GM12878 (cell line): Measurements from ENCODE around the gene TOPAZ1. TPM values are rescaled to one million over a fixed set of nuclear protein-coding genes. Genes with fewer than 3 reads are reported as not detected.

ENCODE experiments used
- CUX1 ChIP-seq: IDR thresholded peaks from 2 replicates; pipeline ENCODE4 v1.6.1; 2012; ENCODE audit warnings: improper control_type of control experiment, low read depth, low read length; ENCODE audit not compliant: insufficient replicate concordance
- ETV6 ChIP-seq, 2 experiments: fragments of 450-650 bp in 1 of 2; IDR thresholded peaks in 1 of 2; conservative IDR thresholded peaks in 1 of 2; 2 replicates each; pipeline ENCODE4 v1.6.1; 2014; ENCODE audit warnings: antibody characterized with exemption in 1 of 2, borderline replicate concordance in 1 of 2, low read depth in 1 of 2, mild to moderate bottlenecking in 1 of 2, moderate library complexity in 1 of 2
- IRF4 ChIP-seq: IDR thresholded peaks from 2 replicates; pipeline ENCODE4 v1.6.1; 2011; ENCODE audit warnings: low read depth, low read length
- MLLT1 ChIP-seq: fragments of 450-650 bp; IDR thresholded peaks from 2 replicates; pipeline ENCODE4 v1.6.1; 2016; ENCODE audit warnings: mild to moderate bottlenecking
- NBN ChIP-seq: fragments of 450-650 bp; IDR thresholded peaks from 2 replicates; pipeline ENCODE4 v1.6.1; 2016
- SUPT20H ChIP-seq: IDR thresholded peaks from 2 replicates; pipeline ENCODE4 v1.6.1; 2011; ENCODE audit warnings: low read depth, mild to moderate bottlenecking, low read length, moderate library complexity, borderline replicate concordance; ENCODE audit not compliant: control insufficient read depth
- polyA plus RNA-seq, 11 experiments: library from polyadenylated mRNA; depleted of rRNA in 4 of 11; unstranded in 6 of 11; stranded (reverse) in 5 of 11; fragments of >200 nt; fragmentation: Nextera tagmentation in 4 of 11; fragmentation: Illumina TruSeq in 1 of 11; extraction: Ambion mirVana in 4 of 11; extraction: Trizol in 1 of 11; gene quantifications; 1 replicate in 1 of 11; 2 replicates in 10 of 11; pipeline versions ENCODE4 v1.2.1 to v1.2.3, GENCODE V29; 2011 to 2016; ENCODE audit warnings: inconsistent platforms in 2 of 11, missing spikeins in 2 of 11, low read depth in 1 of 11
- total RNA-seq, 4 experiments: library from RNA; depleted of rRNA in 3 of 4; stranded (reverse); fragments of >200 nt in 3 of 4; fragmentation: Illumina TruSeq in 1 of 4; extraction: Trizol in 1 of 4; gene quantifications; 2 replicates each; pipeline versions ENCODE4 v1.2.1 to v1.2.3, GENCODE V29; 2013 to 2021
- TF ChIP-seq, protein P1 (sequence below): IDR thresholded peaks from 2 replicates; pipeline ENCODE4 v1.6.1; 2012; ENCODE audit warnings: mild to moderate bottlenecking, low read depth, low read length

TOPAZ1 gene
- total and polyA plus RNA-seq, 10 of the 15 experiments (the other 5 are each of a cell fraction or from before 2014, with no cell fraction given) = 0.02 TPM; not detected in 9

DNA sequence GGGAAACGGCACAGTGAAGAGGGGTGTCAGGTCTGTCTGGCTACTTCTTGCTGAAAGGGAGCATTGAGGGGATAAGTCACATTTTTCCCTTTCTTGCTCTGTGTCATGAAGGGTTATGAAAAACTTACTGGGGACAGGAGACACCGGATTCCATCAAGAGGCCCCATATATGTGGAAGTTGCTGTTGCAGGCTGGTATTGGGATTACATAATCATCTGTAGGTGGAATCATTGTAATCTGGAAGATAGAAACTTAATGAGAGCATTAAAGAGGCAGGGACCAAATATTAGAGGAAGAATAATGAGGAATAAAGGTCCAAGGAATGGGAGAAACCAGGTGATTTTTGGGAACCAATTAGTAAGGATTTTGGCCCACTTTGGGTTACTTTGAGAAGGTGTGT, 92.6 kb downstream of the TOPAZ1 start (continued):
- no peak for TF ChIP-seq SUPT20H
- TF ChIP-seq ETV6 (conservative IDR thresholded peaks at IDR 0.05 in 1 of 2, IDR thresholded peaks at IDR 0.05 in 1 of 2; ENCODE audit: borderline replicate concordance in 1 of 2, low read depth in 1 of 2) = no peak
- TF ChIP-seq MLLT1 = no peak
- TF ChIP-seq NBN = no peak
- TF ChIP-seq CUX1 = no peak
- TF ChIP-seq, protein P1, sequence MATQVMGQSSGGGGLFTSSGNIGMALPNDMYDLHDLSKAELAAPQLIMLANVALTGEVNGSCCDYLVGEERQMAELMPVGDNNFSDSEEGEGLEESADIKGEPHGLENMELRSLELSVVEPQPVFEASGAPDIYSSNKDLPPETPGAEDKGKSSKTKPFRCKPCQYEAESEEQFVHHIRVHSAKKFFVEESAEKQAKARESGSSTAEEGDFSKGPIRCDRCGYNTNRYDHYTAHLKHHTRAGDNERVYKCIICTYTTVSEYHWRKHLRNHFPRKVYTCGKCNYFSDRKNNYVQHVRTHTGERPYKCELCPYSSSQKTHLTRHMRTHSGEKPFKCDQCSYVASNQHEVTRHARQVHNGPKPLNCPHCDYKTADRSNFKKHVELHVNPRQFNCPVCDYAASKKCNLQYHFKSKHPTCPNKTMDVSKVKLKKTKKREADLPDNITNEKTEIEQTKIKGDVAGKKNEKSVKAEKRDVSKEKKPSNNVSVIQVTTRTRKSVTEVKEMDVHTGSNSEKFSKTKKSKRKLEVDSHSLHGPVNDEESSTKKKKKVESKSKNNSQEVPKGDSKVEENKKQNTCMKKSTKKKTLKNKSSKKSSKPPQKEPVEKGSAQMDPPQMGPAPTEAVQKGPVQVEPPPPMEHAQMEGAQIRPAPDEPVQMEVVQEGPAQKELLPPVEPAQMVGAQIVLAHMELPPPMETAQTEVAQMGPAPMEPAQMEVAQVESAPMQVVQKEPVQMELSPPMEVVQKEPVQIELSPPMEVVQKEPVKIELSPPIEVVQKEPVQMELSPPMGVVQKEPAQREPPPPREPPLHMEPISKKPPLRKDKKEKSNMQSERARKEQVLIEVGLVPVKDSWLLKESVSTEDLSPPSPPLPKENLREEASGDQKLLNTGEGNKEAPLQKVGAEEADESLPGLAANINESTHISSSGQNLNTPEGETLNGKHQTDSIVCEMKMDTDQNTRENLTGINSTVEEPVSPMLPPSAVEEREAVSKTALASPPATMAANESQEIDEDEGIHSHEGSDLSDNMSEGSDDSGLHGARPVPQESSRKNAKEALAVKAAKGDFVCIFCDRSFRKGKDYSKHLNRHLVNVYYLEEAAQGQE = no peak
- TF ChIP-seq IRF4 = no peak
